Lung (tissue), 12 donors: ENCODE results near the gene MREG. TPM values are rescaled to one million over a fixed set of nuclear protein-coding genes. Genes with fewer than 3 reads are reported as not detected.

Experiments used
- ATAC-seq: fragments of 200-7000 bp; cut with Tn5 transposase; one replicate; pipeline ENCODE4 v1.9.1; 2020; ENCODE audit warnings: moderate number of reproducible peaks; ENCODE audit not compliant: insufficient read depth, low FRiP score
- DNase-seq, 3 donors: peaks; one replicate each; pipeline ENCODE4 v3.0.0-alpha.2; 2013 to 2017
- H3K27ac ChIP-seq, 2 donors: one replicate each; pipeline ENCODE4 v1.5.1; 2013; ENCODE audit warnings: mild to moderate bottlenecking in 2 of 2, moderate library complexity in 2 of 2, control low read depth in 1 of 2, inconsistent platforms in 1 of 2, low read depth in 1 of 2, low read length in 1 of 2
- H3K27me3 ChIP-seq, 3 donors: one replicate each; pipeline ENCODE4 v1.5.1; 2013; ENCODE audit warnings: low read length in 2 of 3; ENCODE audit not compliant: control insufficient read depth in 3 of 3, insufficient read depth in 3 of 3
- H3K36me3 ChIP-seq, 4 donors: one replicate each; pipeline ENCODE4 v1.5.1; 2013; ENCODE audit warnings: low read length in 4 of 4, mild to moderate bottlenecking in 1 of 4, moderate library complexity in 1 of 4; ENCODE audit not compliant: control insufficient read depth in 4 of 4, insufficient read depth in 4 of 4
- H3K4me1 ChIP-seq, 5 donors: one replicate each; pipeline ENCODE4 v1.5.1; 2013; ENCODE audit warnings: low read length in 5 of 5, mild to moderate bottlenecking in 2 of 5, moderate library complexity in 1 of 5; ENCODE audit not compliant: control insufficient read depth in 5 of 5, insufficient read depth in 5 of 5
- H3K4me3 ChIP-seq: one replicate; pipeline ENCODE4 v1.5.1; 2013; ENCODE audit warnings: mild to moderate bottlenecking, control low read depth, moderate library complexity
- H3K9ac ChIP-seq, 2 donors: one replicate each; pipeline ENCODE4 v1.5.1; 2013; ENCODE audit warnings: low read length in 2 of 2, control low read depth in 1 of 2; ENCODE audit not compliant: insufficient read depth in 1 of 2
- H3K9me3 ChIP-seq, 4 donors: one replicate each; pipeline ENCODE4 v1.5.1; 2013; ENCODE audit warnings: low read length in 3 of 4, mild to moderate bottlenecking in 1 of 4, moderate library complexity in 1 of 4; ENCODE audit not compliant: control insufficient read depth in 4 of 4, insufficient read depth in 3 of 4
- WGBS, 2 donors: extraction: QIAGEN DNeasy Blood & Tissue Kit; methylation state at CpG; one replicate each; pipeline ENCODE4 v1.1.7; 2013; 5-methylcytosine and 5-hydroxymethylcytosine counted together
- polyA plus RNA-seq, 2 donors: library from polyadenylated mRNA; stranded (reverse); fragments of 200-250 nt; gene quantifications; one replicate each; pipeline ENCODE4 v1.2.1, GENCODE V29; 2013
- total RNA-seq, 2 donors: library from RNA; depleted of rRNA in 1 of 2; stranded (reverse); fragments of >200 nt in 1 of 2; gene quantifications; one replicate each; pipeline ENCODE4 v1.2.1, GENCODE V29; 2014 to 2021
- TF ChIP-seq, protein P1 (sequence below): IDR thresholded peaks from 2 replicates; pipeline ENCODE4 v1.5.1; 2012; ENCODE audit warnings: mild to moderate bottlenecking; ENCODE audit errors: control extremely low read depth, extremely low read depth
- donor health status: control.
- donor health status: control.
- donor health status: Bipolar disorder and iron deficiency.
- donor health status: healthy.
- donor health status: DM: yes; HTN: yes; CAD: no.

MREG gene
- total and polyA plus RNA-seq, 4 donors: 6.9 to 30.2 (median 12.0) TPM

DNA sequence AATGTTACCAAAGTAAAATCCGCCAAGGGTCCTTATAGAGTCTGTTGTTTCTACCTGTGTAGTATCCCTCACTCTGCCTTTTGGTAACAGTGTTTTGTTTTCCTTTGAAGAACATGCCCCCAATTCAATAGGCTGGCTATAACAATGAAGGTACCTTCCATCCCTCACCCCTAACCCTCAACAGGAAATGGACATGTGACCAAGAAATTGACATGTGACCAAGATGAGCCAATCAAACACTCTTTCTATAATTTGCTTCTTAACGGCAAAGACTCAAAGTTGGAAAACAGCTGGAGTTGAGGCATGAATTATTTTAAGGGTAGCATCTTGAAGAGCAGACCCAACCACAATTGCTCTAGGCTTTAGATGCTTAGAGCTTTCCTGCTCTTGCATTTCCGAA is 5.4 kb upstream of the MREG start:
- WGBS, 2 donors: 94 to 97% methylated on average over 3 of the region's 3 CpGs
- TF ChIP-seq, protein P1, sequence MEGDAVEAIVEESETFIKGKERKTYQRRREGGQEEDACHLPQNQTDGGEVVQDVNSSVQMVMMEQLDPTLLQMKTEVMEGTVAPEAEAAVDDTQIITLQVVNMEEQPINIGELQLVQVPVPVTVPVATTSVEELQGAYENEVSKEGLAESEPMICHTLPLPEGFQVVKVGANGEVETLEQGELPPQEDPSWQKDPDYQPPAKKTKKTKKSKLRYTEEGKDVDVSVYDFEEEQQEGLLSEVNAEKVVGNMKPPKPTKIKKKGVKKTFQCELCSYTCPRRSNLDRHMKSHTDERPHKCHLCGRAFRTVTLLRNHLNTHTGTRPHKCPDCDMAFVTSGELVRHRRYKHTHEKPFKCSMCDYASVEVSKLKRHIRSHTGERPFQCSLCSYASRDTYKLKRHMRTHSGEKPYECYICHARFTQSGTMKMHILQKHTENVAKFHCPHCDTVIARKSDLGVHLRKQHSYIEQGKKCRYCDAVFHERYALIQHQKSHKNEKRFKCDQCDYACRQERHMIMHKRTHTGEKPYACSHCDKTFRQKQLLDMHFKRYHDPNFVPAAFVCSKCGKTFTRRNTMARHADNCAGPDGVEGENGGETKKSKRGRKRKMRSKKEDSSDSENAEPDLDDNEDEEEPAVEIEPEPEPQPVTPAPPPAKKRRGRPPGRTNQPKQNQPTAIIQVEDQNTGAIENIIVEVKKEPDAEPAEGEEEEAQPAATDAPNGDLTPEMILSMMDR: no peak
- H3K36me3 ChIP-seq: no peaks in the 10 kb centered on the region
- H3K9ac ChIP-seq: no peak overlapping the region
- no peak for DNase-seq
- H3K9me3 ChIP-seq: no peaks in the 10 kb centered on the region
- H3K4me1 ChIP-seq: peaks cover 0 to 5% (median 0%) of the 10 kb centered on the region in 5 donors
- H3K4me3 ChIP-seq: no peak overlapping the region
- no peaks in the 10 kb centered on the region for H3K27me3 ChIP-seq
- ATAC-seq: no peak
- no peak overlapping the region for H3K27ac ChIP-seq

DNA sequence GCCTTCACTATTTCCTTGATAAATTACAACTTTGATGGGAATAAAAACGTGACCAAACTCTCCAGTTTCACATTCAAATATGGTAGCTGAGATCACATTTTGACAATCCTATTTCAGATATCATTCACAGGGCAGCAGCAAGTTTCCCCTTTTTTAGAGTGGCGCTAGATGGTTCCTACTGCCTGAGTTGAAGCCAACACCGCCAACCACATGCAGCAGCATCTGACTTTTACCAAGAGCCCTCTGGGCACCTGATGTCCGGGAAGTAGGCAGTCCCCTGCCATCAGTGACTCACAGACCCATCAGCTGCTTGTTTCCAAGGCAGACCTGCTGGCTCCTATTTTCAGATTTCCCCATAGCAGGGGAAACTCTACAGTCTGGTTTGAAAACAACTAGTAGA is 4.0 kb upstream of the MREG start:
- no peaks in the 10 kb centered on the region for H3K36me3 ChIP-seq
- WGBS, 2 donors: 68 to 81% methylated on average over 4 of the region's 4 CpGs
- no peak for ATAC-seq
- no peaks in the 10 kb centered on the region for H3K27me3 ChIP-seq
- H3K9me3 ChIP-seq: no peaks in the 10 kb centered on the region
- TF ChIP-seq, protein P1: no peak
- H3K4me1 ChIP-seq: peaks cover 0 to 14% (median 0%) of the 10 kb centered on the region in 5 donors
- DNase-seq: no peak
- H3K27ac ChIP-seq: no peak overlapping the region
- H3K9ac ChIP-seq: no peak overlapping the region
- H3K4me3 ChIP-seq: no peak overlapping the region

DNA sequence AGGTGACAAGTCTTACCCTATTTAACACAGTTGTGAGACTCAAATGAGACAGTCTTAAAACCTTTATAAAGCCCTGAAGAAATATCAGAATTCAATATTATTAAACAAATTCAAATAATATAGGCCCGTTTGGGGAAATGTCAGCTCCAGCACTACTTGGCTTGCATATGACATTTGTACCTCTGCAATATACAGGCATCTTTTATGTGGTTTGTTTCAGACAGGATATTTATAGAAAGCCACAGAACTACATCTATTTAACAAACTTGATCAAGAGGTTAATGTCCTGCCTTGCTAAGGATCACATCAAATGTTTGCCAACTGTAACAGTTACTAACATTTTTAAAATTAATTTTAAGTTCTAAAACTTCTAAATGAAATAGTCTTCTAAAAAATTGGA is 3.2 kb upstream of the MREG start:
- Histone ChIP-seq H3K27ac (no peak overlapping the region), H3K27me3 (no peaks in the 10 kb centered on the region), H3K9ac (no peak overlapping the region), H3K9me3 (no peaks in the 10 kb centered on the region), H3K4me1 (peaks cover 0 to 15% (median 0%) of the 10 kb centered on the region in 5 donors), H3K36me3 (no peaks in the 10 kb centered on the region), H3K4me3 (no peak overlapping the region)
- ATAC-seq (no peak), DNase-seq (no peak)
- TF ChIP-seq, protein P1: no peak
- WGBS, 2 donors: 22 to 52% methylated on average over 1 of the region's 1 CpG
